GM23248 (cell line): Measurements from ENCODE around the gene NXF1.

Experiments used
- EZH2 ChIP-seq: fragments of 200-600 bp; sonication (generic); IDR thresholded peaks from 2 replicates; pipeline ENCODE4 v1.6.1; 2018; ENCODE audit warnings: antibody characterized with exemption, mild to moderate bottlenecking; ENCODE audit not compliant: insufficient read depth, poor library complexity, severe bottlenecking
- EZH2phosphoT487 ChIP-seq: fragments of 200-600 bp; sonication (generic); IDR thresholded peaks from 2 replicates; pipeline ENCODE4 v1.6.1; 2018; ENCODE audit warnings: antibody characterized with exemption, moderate library complexity, mild to moderate bottlenecking, low read depth; ENCODE audit not compliant: insufficient read depth

- TF ChIP-seq EZH2phosphoT487 (no peak), EZH2 (no peak)
Measured at GRCh38 chr11:62770778-62771143, 34.5 kb downstream of the NXF1 start.
